D721Med (cell line): ENCODE results near the gene BLOC1S3.

ENCODE experiments used
- DNase-seq: peaks from one replicate; pipeline ENCODE4 v3.0.0; 2011; ENCODE audit warnings: low spot score; ENCODE audit not compliant: insufficient read length
- FAIRE-seq: peaks from 2 replicates; lab custom pipeline; 2011; peaks lifted over from hg19 to GRCh38; lab: Jason Lieb, UNC
- TF ChIP-seq, protein P1 (sequence below): IDR thresholded peaks from 2 replicates; pipeline ENCODE4 v1.5.1; 2012; ENCODE audit warnings: mild to moderate bottlenecking, control low read depth; ENCODE audit not compliant: insufficient read depth; ENCODE audit errors: missing control alignments

BLOC1S3 gene

DNA sequence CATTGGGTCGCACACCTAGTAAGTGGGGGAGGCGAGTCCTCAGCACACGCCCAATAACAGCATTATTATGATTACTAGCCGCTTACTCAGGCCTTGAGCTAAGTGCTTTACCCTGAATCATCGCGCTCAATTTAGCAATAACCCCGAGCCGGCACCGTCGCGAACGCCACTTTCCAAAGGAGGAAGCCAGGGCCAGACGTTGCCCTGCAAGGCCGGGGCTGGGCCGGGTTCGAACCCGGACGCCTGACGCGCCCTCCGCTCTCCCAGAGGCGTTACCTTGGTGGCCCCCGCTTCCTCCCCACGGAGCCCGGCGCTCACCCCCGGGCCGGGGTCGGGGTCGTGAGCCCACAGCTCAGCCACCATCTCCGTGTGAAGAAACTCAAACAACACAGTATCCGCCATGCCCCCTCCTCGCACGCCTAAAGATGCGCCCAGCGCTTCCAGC lies 745 bp upstream of the BLOC1S3 start, which contains the start of gene TRAPPC6A:
Gene TRAPPC6A, minus strand, starts transcription at position 421 of the 445 bp plus-strand sequence. Its CDS starts 19 bp downstream, at position 402.
- TF ChIP-seq, protein P1, sequence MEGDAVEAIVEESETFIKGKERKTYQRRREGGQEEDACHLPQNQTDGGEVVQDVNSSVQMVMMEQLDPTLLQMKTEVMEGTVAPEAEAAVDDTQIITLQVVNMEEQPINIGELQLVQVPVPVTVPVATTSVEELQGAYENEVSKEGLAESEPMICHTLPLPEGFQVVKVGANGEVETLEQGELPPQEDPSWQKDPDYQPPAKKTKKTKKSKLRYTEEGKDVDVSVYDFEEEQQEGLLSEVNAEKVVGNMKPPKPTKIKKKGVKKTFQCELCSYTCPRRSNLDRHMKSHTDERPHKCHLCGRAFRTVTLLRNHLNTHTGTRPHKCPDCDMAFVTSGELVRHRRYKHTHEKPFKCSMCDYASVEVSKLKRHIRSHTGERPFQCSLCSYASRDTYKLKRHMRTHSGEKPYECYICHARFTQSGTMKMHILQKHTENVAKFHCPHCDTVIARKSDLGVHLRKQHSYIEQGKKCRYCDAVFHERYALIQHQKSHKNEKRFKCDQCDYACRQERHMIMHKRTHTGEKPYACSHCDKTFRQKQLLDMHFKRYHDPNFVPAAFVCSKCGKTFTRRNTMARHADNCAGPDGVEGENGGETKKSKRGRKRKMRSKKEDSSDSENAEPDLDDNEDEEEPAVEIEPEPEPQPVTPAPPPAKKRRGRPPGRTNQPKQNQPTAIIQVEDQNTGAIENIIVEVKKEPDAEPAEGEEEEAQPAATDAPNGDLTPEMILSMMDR, result no peak
- DNase-seq, result no peak
- FAIRE-seq, result no peak

DNA sequence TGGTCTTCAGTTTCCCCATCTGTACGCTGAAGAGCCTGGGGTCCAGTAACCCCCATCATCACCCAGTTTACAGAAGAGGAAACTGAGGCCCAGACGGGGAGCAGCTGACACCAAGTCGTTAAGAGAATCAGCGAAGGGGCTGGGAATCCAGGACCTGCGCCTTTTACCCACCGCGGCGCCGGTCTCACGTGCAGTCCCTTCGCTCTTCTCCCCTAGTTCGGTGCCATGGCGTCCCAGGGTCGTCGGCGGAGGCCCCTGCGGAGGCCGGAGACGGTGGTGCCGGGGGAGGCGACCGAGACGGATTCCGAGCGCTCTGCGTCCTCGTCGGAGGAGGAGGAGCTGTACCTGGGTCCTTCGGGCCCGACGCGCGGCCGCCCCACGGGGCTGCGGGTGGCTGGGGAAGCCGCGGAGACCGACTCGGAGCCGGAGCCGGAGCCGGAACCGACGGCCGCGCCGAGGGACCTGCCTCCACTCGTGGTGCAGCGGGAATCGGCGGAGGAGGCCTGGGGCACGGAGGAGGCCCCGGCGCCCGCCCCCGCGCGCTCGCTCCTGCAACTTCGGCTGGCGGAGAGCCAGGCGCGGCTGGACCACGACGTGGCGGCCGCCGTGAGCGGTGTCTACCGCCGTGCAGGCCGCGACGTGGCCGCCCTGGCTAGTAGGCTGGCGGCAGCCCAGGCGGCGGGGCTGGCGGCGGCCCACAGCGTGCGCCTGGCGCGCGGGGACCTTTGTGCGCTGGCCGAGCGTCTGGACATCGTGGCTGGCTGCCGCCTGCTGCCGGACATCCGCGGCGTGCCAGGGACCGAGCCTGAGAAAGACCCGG lies 698 bp downstream of the BLOC1S3 start:
- DNase-seq, result no peak
- FAIRE-seq, result no peak
- TF ChIP-seq, protein P1, result no peak

DNA sequence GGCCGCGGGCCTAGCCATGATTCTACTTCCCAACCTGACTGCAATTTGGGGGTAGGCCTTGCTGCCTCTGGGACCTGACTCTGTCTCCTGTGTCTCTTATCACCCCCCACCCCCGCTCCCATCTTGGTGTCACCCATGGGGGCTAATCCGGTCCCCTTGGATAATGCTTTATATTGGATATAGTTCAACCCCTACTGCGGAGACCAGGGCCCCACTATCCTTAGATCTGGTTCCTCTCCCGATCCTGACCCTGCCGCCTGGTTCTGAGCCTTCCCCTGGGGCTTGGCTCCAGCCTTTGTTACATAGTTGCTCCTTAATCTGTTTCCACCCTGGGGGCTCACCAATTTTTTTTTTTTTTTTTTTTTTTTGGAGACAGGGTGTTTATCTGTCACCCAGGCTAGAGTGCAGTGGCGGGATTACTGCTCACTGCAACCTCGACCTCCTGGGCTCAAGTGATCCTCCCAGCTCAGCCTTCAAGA lies 1.3 kb downstream of the BLOC1S3 start:
- TF ChIP-seq, protein P1, result no peak
- no peak for DNase-seq

DNA sequence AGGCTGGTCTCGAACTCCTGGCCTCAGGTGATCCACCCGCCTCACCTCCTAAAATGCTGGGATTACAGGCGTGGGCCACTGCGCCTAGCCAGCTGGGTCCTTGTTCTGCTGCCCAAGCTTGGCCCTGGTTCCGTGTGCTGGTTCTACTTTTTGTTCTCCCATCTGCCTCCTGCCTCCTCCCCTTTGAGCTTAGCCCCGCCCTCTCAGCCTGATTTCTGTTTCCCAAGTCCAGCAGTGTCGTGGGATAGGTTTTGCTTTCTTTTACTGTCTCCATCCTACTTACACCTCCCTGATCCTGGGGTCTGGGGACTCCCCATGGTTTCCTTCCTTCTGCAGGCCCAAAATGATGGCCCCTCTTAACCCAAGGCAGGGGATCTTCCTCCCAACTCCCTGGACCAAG lies 2.4 kb downstream of the BLOC1S3 start:
- DNase-seq, result no peak
- FAIRE-seq, result no peak
- TF ChIP-seq, protein P1, result no peak

More for the DNA sequence above, 1.3 kb downstream of the BLOC1S3 start:
- no peak for FAIRE-seq

DNA sequence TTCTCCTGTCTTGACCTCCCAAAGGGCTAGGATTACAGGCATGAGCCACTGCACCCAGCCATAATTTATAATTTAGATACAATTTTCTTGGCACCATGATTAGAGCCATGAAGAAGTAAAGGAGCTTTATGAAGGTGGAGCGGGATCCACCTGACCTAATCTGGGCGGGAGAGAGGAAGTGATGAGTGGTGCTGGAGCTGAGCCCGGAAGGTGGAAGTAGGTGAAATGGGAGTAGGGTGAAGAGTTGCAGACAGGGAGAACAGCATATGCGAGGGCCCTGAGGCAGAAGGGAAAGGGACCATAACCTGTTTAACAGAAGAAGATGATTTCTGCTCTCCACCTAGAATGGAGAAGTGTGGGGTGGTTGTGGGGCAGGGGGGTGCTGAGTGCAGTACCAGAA lies 4.2 kb downstream of the BLOC1S3 start:
- FAIRE-seq (no peak), DNase-seq (no peak)

GRCh38 chr19:45184115-45184514 lies 5.5 kb downstream of the BLOC1S3 start:
- DNase-seq (no peak), FAIRE-seq (no peak)
- TF ChIP-seq, protein P1, result no peak

More for the DNA sequence above, 4.2 kb downstream of the BLOC1S3 start:
- TF ChIP-seq, protein P1, result no peak
